ENCODE measurements around the gene NELL2. TPM values are rescaled to one million over a fixed set of nuclear protein-coding genes. Genes with fewer than 3 reads are reported as not detected.

The NELL2 gene
- total RNA-seq, 1 donor from 2014 or later, result 1.7 TPM

GRCh38 chr12:44503329-44503728 lies 372.8 kb downstream of the NELL2 start:
- Mint-ChIP-seq H3K36me3 (ENCODE audit: low read depth, unreplicated experiment) (peaks cover 4% of the 10 kb centered on the region), H3K27me3 (ENCODE audit: unreplicated experiment) (no peaks in the 10 kb centered on the region), H3K27ac (ENCODE audit: unreplicated experiment) (no peak overlapping the region), H3K4me1 (ENCODE audit: unreplicated experiment) (peaks cover 6% of the 10 kb centered on the region), H3K4me3 (ENCODE audit: unreplicated experiment) (no peak overlapping the region), H3K9me3 (ENCODE audit: unreplicated experiment) (no peaks in the 10 kb centered on the region)
- no peak for TF ChIP-seq CTCF (IDR thresholded peaks at IDR 0.05; ENCODE audit: unreplicated experiment)
- DNase-seq (ENCODE audit: low spot score), result no peak

- Mint-ChIP-seq H3K9me3 (ENCODE audit: unreplicated experiment) (no peaks in the 10 kb centered on the region), H3K27me3 (ENCODE audit: unreplicated experiment) (no peaks in the 10 kb centered on the region), H3K4me3 (ENCODE audit: unreplicated experiment) (no peak overlapping the region), H3K4me1 (ENCODE audit: unreplicated experiment) (peaks cover 3% of the 10 kb centered on the region), H3K36me3 (ENCODE audit: low read depth, unreplicated experiment) (peaks cover 4% of the 10 kb centered on the region), H3K27ac (ENCODE audit: unreplicated experiment) (no peak overlapping the region)
- no peak for DNase-seq (ENCODE audit: low spot score)
- no peak for TF ChIP-seq CTCF (IDR thresholded peaks at IDR 0.05; ENCODE audit: unreplicated experiment)
Observed at GRCh38 chr12:44502681-44503080, 373.4 kb downstream of the NELL2 start.

GRCh38 chr12:44500423-44500822 lies 375.7 kb downstream of the NELL2 start:
- Mint-ChIP-seq H3K27me3 (ENCODE audit: unreplicated experiment) (no peaks in the 10 kb centered on the region), H3K36me3 (ENCODE audit: low read depth, unreplicated experiment) (peaks cover 4% of the 10 kb centered on the region), H3K4me3 (ENCODE audit: unreplicated experiment) (no peak overlapping the region), H3K4me1 (ENCODE audit: unreplicated experiment) (no peaks in the 10 kb centered on the region), H3K27ac (ENCODE audit: unreplicated experiment) (no peak overlapping the region), H3K9me3 (ENCODE audit: unreplicated experiment) (no peaks in the 10 kb centered on the region)
- no peak for DNase-seq (ENCODE audit: low spot score)
- no peak for TF ChIP-seq CTCF (IDR thresholded peaks at IDR 0.05; ENCODE audit: unreplicated experiment)

- H3K27me3 Mint-ChIP-seq (ENCODE audit: unreplicated experiment), result no peaks in the 10 kb centered on the region
- no peak overlapping the region for H3K27ac Mint-ChIP-seq (ENCODE audit: unreplicated experiment)
- TF ChIP-seq CTCF (IDR thresholded peaks at IDR 0.05; ENCODE audit: unreplicated experiment), result no peak
- no peaks in the 10 kb centered on the region for H3K4me1 Mint-ChIP-seq (ENCODE audit: unreplicated experiment)
- peaks cover 4% of the 10 kb centered on the region for H3K36me3 Mint-ChIP-seq (ENCODE audit: low read depth, unreplicated experiment)
- H3K4me3 Mint-ChIP-seq (ENCODE audit: unreplicated experiment), result no peak overlapping the region
- no peaks in the 10 kb centered on the region for H3K9me3 Mint-ChIP-seq (ENCODE audit: unreplicated experiment)
- DNase-seq (ENCODE audit: low spot score), result no peak
Observed at GRCh38 chr12:44497044-44497443, 379.1 kb downstream of the NELL2 start.

- no peak for DNase-seq (ENCODE audit: low spot score)
- H3K27ac Mint-ChIP-seq (ENCODE audit: unreplicated experiment), result no peak overlapping the region
- no peaks in the 10 kb centered on the region for H3K27me3 Mint-ChIP-seq (ENCODE audit: unreplicated experiment)
- H3K9me3 Mint-ChIP-seq (ENCODE audit: unreplicated experiment), result no peaks in the 10 kb centered on the region
- H3K4me1 Mint-ChIP-seq (ENCODE audit: unreplicated experiment), result no peaks in the 10 kb centered on the region
- no peaks in the 10 kb centered on the region for H3K36me3 Mint-ChIP-seq (ENCODE audit: low read depth, unreplicated experiment)
- TF ChIP-seq CTCF (IDR thresholded peaks at IDR 0.05; ENCODE audit: unreplicated experiment), result no peak
- no peak overlapping the region for H3K4me3 Mint-ChIP-seq (ENCODE audit: unreplicated experiment)
Observed at GRCh38 chr12:44490181-44490580, 385.9 kb downstream of the NELL2 start.

Measured in endothelial cell (in vitro differentiated cells).